SK-N-SH (cell line): ENCODE results near the gene MCM5. TPM values are rescaled to one million over a fixed set of nuclear protein-coding genes. Genes with fewer than 3 reads are reported as not detected.

Experiments used
- CTCF ChIA-PET: fragments of 300-600, 350-600 bp; formaldehyde crosslinking; extraction: SDS; loops from one replicate; lab custom pipeline; 2021; lab: Yijun Ruan, JAX
- POLR2A ChIA-PET: fragments of 350-600 bp; sonication (Branson Sonifier 250); formaldehyde crosslinking; extraction: SDS; loops from one replicate; lab custom pipeline; 2020; ENCODE audit warnings: antibody characterized with exemption, inconsistent platforms; lab: Yijun Ruan, JAX
- DNase-seq: peaks from one replicate; pipeline ENCODE4 v3.0.0; 2012
- H2AFZ ChIP-seq: fragments of 200-600 bp; sonication (generic); 2 replicates; pipeline ENCODE4 v1.8.1; 2016; ENCODE audit warnings: antibody characterized with exemption, mild to moderate bottlenecking, low read depth
- H3F3A ChIP-seq: fragments of 200-600 bp; sonication (generic); replicated peaks from 2 replicates; pipeline ENCODE3; 2016; ENCODE audit warnings: antibody characterized with exemption, mild to moderate bottlenecking; ENCODE audit not compliant: insufficient read depth
- H3K27ac ChIP-seq, 2 experiments: fragments of 200-500 bp in 1 of 2; fragments of 200-600 bp in 1 of 2; sonication (Bioruptor generic) in 1 of 2; sonication (generic), shearing (Covaris generic) in 1 of 2; 2 replicates each; pipeline versions ENCODE4 v1.5.1 to v1.6.1; 2014 to 2016; ENCODE audit warnings: low read depth in 2 of 2, inconsistent platforms in 1 of 2, low read length in 1 of 2, mild to moderate bottlenecking in 1 of 2, mixed read lengths in 1 of 2
- H3K27me3 ChIP-seq: fragments of 200-600 bp; sonication (generic), shearing (Covaris generic); 2 replicates; pipeline ENCODE4 v1.6.1; 2016; ENCODE audit warnings: mixed run types; ENCODE audit not compliant: insufficient read depth
- H3K36me3 ChIP-seq, 2 experiments: fragments of 200-500 bp in 1 of 2; fragments of 200-600 bp in 1 of 2; sonication (Bioruptor generic) in 1 of 2; sonication (generic) in 1 of 2; replicated peaks in 1 of 2; 2 replicates each; pipeline versions ENCODE3 to v1.5.1; 2014 to 2016; ENCODE audit warnings: low read length in 1 of 2, mild to moderate bottlenecking in 1 of 2; ENCODE audit not compliant: insufficient read depth in 2 of 2, control insufficient read depth in 1 of 2
- H3K4me1 ChIP-seq, 2 experiments: fragments of 200-500 bp in 1 of 2; fragments of 200-600 bp in 1 of 2; sonication (Bioruptor generic) in 1 of 2; sonication (generic), shearing (Covaris generic) in 1 of 2; 2 replicates each; pipeline versions ENCODE4 v1.5.1 to v1.6.1; 2014 to 2016; ENCODE audit warnings: low read depth in 1 of 2, low read length in 1 of 2, mixed run types in 1 of 2; ENCODE audit not compliant: insufficient read depth in 2 of 2, control insufficient read depth in 1 of 2
- H3K4me2 ChIP-seq: fragments of 200-600 bp; sonication (generic), shearing (Covaris generic); 2 replicates; pipeline ENCODE4 v1.6.1; 2017; ENCODE audit warnings: mixed run types
- H3K4me3 ChIP-seq, 2 experiments: fragments of 200-500 bp in 1 of 2; fragments of 200-600 bp in 1 of 2; sonication (Bioruptor generic) in 1 of 2; sonication (generic), shearing (Covaris generic) in 1 of 2; 2 replicates each; pipeline versions ENCODE4 v1.5.1 to v1.8.1; 2014 to 2016; ENCODE audit warnings: low read depth in 2 of 2, inconsistent platforms in 1 of 2, low read length in 1 of 2, mild to moderate bottlenecking in 1 of 2, mixed read lengths in 1 of 2, moderate library complexity in 1 of 2
- H3K79me2 ChIP-seq: fragments of 200-600 bp; sonication (generic); 2 replicates; pipeline ENCODE4 v1.8.1; 2017; ENCODE audit warnings: mild to moderate bottlenecking; ENCODE audit not compliant: insufficient read depth
- H3K9ac ChIP-seq: fragments of 200-600 bp; sonication (generic); 2 replicates; pipeline ENCODE4 v1.6.1; 2017; ENCODE audit warnings: mixed run types
- H3K9me2 ChIP-seq: fragments of 200-600 bp; sonication (generic); 2 replicates; pipeline ENCODE4 v1.6.1; 2017; ENCODE audit warnings: mixed run types
- H3K9me3 ChIP-seq: fragments of 200-600 bp; sonication (generic); 2 replicates; pipeline ENCODE4 v1.6.1; 2017; ENCODE audit warnings: mixed run types, mild to moderate bottlenecking, moderate library complexity
- H4K20me1 ChIP-seq: fragments of 200-600 bp; sonication (generic); 2 replicates; pipeline ENCODE4 v1.6.1; 2017; ENCODE audit warnings: mild to moderate bottlenecking, mixed run types; ENCODE audit not compliant: insufficient read depth
- EP300 ChIP-seq, 2 experiments: IDR thresholded peaks; 2 replicates each; pipeline versions ENCODE4 v1.4.0 to v1.6.1; 2012; ENCODE audit warnings: borderline replicate concordance in 1 of 2, low read depth in 1 of 2, low read length in 1 of 2
- EZH2phosphoT487 ChIP-seq: fragments of 200-600 bp; sonication (generic); IDR thresholded peaks from 2 replicates; pipeline ENCODE4 v1.6.1; 2017; ENCODE audit warnings: low read depth, mixed run types, mild to moderate bottlenecking, antibody characterized with exemption, moderate library complexity, borderline replicate concordance
- FOSL2 ChIP-seq: IDR thresholded peaks from 2 replicates; pipeline ENCODE4 v1.4.0; 2012; ENCODE audit warnings: low read depth, mild to moderate bottlenecking, moderate library complexity, borderline replicate concordance
- FOXJ3 ChIP-seq: sonication (generic); formaldehyde crosslinking; IDR thresholded peaks from 2 replicates; pipeline ENCODE4 v1.5.1; 2020; ENCODE audit warnings: mild to moderate bottlenecking, missing genetic modification reagents
- GABPA ChIP-seq: IDR thresholded peaks from 2 replicates; pipeline ENCODE4 v1.4.0; 2012; ENCODE audit warnings: low read depth, mild to moderate bottlenecking
- JUND ChIP-seq: IDR thresholded peaks from 2 replicates; pipeline ENCODE4 v1.4.0; 2012
- MAX ChIP-seq: IDR thresholded peaks from 2 replicates; pipeline ENCODE4 v1.4.0; 2012; ENCODE audit warnings: low read depth
- MEF2A ChIP-seq: IDR thresholded peaks from 2 replicates; pipeline ENCODE4 v1.4.0; 2012; ENCODE audit warnings: low read depth, borderline replicate concordance
- NFIC ChIP-seq: IDR thresholded peaks from 2 replicates; pipeline ENCODE4 v1.4.0; 2012; ENCODE audit warnings: borderline replicate concordance
- PBX3 ChIP-seq: IDR thresholded peaks from 2 replicates; pipeline ENCODE4; 2012
- POLR2AphosphoS5 ChIP-seq: IDR thresholded peaks from 2 replicates; pipeline ENCODE4 v1.6.1; 2012; ENCODE audit warnings: low read depth, low read length
- RAD21 ChIP-seq: IDR thresholded peaks from 2 replicates; pipeline ENCODE4 v1.6.1; 2012; ENCODE audit warnings: mild to moderate bottlenecking, low read length
- RXRA ChIP-seq: IDR thresholded peaks from 2 replicates; pipeline ENCODE4 v1.4.0; 2012; ENCODE audit warnings: low read depth, mild to moderate bottlenecking, borderline replicate concordance
- SIN3A ChIP-seq: IDR thresholded peaks from 2 replicates; pipeline ENCODE4 v1.6.1; 2012; ENCODE audit warnings: low read depth, mild to moderate bottlenecking, low read length, moderate library complexity, borderline replicate concordance
- USF2 ChIP-seq: fragments of 150-350 bp; IDR thresholded peaks from 2 replicates; pipeline ENCODE4 v1.6.1; 2017; ENCODE audit warnings: antibody characterized with exemption, low read length, low read depth, borderline replicate concordance
- WGBS: methylation state at CpG from one replicate; pipeline ENCODE4 v1.1.6; 2017; ENCODE audit warnings: low lambda C conversion rate; 5-methylcytosine and 5-hydroxymethylcytosine counted together
- polyA plus RNA-seq, 3 experiments: library from polyadenylated mRNA; depleted of rRNA; stranded (reverse); fragments of >200 nt; gene quantifications; 2 replicates each; pipeline ENCODE4 v1.2.3, GENCODE V29; 2012
- TF ChIP-seq, protein P1 (sequence below): IDR thresholded peaks from 2 replicates; pipeline ENCODE4 v1.4.0; 2012; ENCODE audit warnings: low read depth, borderline replicate concordance
- TF ChIP-seq, protein P2 (sequence below): fragments of 200-600 bp; sonication (generic); IDR thresholded peaks from 2 replicates; pipeline ENCODE4 v1.6.1; 2017; ENCODE audit warnings: antibody characterized with exemption, mild to moderate bottlenecking, moderate library complexity
- TF ChIP-seq, protein P3 (sequence below): IDR thresholded peaks from 2 replicates; pipeline ENCODE4 v1.4.0; 2012; ENCODE audit warnings: low read depth, borderline replicate concordance
- TF ChIP-seq, protein P4 (sequence below): fragments of 150-350 bp; IDR thresholded peaks from 2 replicates; pipeline ENCODE4 v1.6.1; 2016; ENCODE audit warnings: mild to moderate bottlenecking, low read depth, low read length

MCM5 gene
- polyA plus RNA-seq, 1 of the 3 experiments (the other 2 are of a cell fraction), result 42.9 TPM

DNA sequence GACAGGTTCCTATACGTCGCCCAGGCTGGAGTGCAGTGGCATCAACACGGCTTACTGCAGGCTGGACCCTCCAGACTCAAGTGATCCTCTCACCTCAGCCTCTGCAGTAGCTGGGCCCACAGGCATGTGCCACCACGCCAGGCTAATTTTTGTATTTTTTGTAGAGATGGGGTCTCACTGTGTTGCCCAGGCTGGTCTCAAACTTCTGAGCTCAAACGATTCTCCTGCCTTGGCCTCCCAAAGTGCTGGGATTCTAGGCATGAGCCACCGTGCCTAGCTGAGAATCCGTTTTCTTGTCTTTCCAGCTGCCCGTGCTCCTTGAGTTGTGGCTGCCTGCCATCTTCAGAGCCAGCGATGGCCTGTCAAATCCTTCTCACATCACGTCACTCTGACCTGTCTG, 56.8 kb downstream of the MCM5 start:
- Histone ChIP-seq H3K79me2 (no peaks in the 10 kb centered on the region), H3K4me2 (no peak overlapping the region), H3K4me3 (no peak overlapping the region), H3K9me3 (no peaks in the 10 kb centered on the region), H3K27ac (no peak overlapping the region), H3K4me1 (peaks cover 0 to 32% of the 10 kb centered on the region in 2 experiments; a peak in 2 of 4 replicates), H3K27me3 (no peaks in the 10 kb centered on the region), H2AFZ (no peak overlapping the region), H3K9ac (no peak overlapping the region), H4K20me1 (no peaks in the 10 kb centered on the region), H3F3A (peaks cover 3% of the 10 kb centered on the region), H3K9me2 (no peaks in the 10 kb centered on the region), H3K36me3 (no peaks in the 10 kb centered on the region)
- no peak for DNase-seq
- 95% methylated on average over 10 of the region's 10 CpGs for WGBS
- TF ChIP-seq RXRA, result no peak
- TF ChIP-seq, protein P1, sequence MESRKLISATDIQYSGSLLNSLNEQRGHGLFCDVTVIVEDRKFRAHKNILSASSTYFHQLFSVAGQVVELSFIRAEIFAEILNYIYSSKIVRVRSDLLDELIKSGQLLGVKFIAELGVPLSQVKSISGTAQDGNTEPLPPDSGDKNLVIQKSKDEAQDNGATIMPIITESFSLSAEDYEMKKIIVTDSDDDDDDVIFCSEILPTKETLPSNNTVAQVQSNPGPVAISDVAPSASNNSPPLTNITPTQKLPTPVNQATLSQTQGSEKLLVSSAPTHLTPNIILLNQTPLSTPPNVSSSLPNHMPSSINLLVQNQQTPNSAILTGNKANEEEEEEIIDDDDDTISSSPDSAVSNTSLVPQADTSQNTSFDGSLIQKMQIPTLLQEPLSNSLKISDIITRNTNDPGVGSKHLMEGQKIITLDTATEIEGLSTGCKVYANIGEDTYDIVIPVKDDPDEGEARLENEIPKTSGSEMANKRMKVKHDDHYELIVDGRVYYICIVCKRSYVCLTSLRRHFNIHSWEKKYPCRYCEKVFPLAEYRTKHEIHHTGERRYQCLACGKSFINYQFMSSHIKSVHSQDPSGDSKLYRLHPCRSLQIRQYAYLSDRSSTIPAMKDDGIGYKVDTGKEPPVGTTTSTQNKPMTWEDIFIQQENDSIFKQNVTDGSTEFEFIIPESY, result no peak
- no peak for TF ChIP-seq FOSL2
- TF ChIP-seq SIN3A, result no peak
- no peak for TF ChIP-seq RAD21
- TF ChIP-seq MEF2A, result no peak
- no peak for TF ChIP-seq MAX
- no peak for TF ChIP-seq FOXJ3
- no peak for TF ChIP-seq JUND
- no peak for TF ChIP-seq POLR2AphosphoS5
- no peak for TF ChIP-seq USF2
- TF ChIP-seq, protein P2, sequence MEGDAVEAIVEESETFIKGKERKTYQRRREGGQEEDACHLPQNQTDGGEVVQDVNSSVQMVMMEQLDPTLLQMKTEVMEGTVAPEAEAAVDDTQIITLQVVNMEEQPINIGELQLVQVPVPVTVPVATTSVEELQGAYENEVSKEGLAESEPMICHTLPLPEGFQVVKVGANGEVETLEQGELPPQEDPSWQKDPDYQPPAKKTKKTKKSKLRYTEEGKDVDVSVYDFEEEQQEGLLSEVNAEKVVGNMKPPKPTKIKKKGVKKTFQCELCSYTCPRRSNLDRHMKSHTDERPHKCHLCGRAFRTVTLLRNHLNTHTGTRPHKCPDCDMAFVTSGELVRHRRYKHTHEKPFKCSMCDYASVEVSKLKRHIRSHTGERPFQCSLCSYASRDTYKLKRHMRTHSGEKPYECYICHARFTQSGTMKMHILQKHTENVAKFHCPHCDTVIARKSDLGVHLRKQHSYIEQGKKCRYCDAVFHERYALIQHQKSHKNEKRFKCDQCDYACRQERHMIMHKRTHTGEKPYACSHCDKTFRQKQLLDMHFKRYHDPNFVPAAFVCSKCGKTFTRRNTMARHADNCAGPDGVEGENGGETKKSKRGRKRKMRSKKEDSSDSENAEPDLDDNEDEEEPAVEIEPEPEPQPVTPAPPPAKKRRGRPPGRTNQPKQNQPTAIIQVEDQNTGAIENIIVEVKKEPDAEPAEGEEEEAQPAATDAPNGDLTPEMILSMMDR, result no peak
- no peak for TF ChIP-seq GABPA
- TF ChIP-seq, protein P3, sequence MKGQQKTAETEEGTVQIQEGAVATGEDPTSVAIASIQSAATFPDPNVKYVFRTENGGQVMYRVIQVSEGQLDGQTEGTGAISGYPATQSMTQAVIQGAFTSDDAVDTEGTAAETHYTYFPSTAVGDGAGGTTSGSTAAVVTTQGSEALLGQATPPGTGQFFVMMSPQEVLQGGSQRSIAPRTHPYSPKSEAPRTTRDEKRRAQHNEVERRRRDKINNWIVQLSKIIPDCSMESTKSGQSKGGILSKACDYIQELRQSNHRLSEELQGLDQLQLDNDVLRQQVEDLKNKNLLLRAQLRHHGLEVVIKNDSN, result no peak
- no peak for TF ChIP-seq EZH2phosphoT487
- TF ChIP-seq PBX3, result no peak
- no peak for TF ChIP-seq EP300 (IDR thresholded peaks at IDR 0.05; ENCODE audit: borderline replicate concordance in 1 of 2, low read depth in 1 of 2, low read length in 1 of 2)
- TF ChIP-seq NFIC, result no peak
- TF ChIP-seq, protein P4, sequence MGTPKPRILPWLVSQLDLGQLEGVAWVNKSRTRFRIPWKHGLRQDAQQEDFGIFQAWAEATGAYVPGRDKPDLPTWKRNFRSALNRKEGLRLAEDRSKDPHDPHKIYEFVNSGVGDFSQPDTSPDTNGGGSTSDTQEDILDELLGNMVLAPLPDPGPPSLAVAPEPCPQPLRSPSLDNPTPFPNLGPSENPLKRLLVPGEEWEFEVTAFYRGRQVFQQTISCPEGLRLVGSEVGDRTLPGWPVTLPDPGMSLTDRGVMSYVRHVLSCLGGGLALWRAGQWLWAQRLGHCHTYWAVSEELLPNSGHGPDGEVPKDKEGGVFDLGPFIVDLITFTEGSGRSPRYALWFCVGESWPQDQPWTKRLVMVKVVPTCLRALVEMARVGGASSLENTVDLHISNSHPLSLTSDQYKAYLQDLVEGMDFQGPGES, result no peak
- ChIA-PET POLR2A (no interaction called here), CTCF (interaction anchor here (1.4 kb wide), 1 partner anchor 127 kb away, joined by 5 read pairs; no protein-coding TSS in a partner anchor)
